HG02938 (cell line): ENCODE data around the gene NBPF1.
"Not testable (repeated sequence)": the region's sequence is repeated elsewhere in the genome, so short reads cannot be mapped to it uniquely, and the experiment has no call there.

Experiments
- ATAC-seq: cut with Tn5 transposase; IDR thresholded peaks from one replicate; pipeline ENCODE4 v1.9.1; 2021; ENCODE audit warnings: mild to moderate bottlenecking, moderate library complexity; ENCODE audit not compliant: unreplicated experiment

NBPF1 gene

GRCh38 chr1:16518913-16519254 is 94.5 kb downstream of the NBPF1 start:
- not testable (repeated sequence) for ATAC-seq

DNA sequence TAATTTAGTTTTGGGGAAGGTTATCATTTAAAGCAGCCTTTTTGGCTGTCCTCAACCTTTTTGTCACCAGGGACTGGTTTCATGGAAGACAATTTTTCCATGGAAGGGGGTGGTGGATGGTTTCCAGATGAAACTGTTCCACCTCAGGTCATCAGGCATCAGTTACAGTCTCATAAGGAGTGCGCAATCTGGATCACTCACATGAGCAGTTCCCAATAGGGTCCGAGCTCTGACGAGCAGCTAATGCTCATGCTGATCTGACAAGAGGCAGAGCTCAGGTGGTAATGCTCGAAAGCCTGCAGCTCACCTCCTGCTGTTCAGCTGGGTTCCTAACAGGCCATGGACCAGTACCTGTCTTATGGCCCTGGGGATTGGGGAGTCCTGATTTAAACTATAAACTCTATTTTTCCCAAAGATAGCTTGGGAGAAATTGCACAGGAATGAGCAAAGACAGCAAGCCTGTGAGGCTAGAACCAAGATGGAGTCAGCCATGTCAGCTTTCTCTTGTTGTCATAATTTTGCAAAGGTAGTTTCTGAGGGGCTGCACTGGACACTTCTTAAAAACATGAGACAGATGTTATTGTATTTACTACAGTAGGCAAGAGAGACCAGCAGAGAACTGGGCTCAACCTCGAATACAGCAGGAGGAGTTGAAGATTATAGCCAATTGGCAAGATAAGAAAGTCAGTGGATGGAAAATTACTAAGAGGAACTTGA is 96.5 kb downstream of the NBPF1 start:
- ATAC-seq, result not testable (repeated sequence)

- not testable (repeated sequence) for ATAC-seq
Measured at GRCh38 chr1:16514107-16515055, 99.0 kb downstream of the NBPF1 start, which contains the start of gene RNU1-1. TSS of gene RNU1-1 (minus strand) at chr1:16514285.

GRCh38 chr1:16513412-16514106 is 99.8 kb downstream of the NBPF1 start:
- ATAC-seq, result peak; percentile 99

DNA sequence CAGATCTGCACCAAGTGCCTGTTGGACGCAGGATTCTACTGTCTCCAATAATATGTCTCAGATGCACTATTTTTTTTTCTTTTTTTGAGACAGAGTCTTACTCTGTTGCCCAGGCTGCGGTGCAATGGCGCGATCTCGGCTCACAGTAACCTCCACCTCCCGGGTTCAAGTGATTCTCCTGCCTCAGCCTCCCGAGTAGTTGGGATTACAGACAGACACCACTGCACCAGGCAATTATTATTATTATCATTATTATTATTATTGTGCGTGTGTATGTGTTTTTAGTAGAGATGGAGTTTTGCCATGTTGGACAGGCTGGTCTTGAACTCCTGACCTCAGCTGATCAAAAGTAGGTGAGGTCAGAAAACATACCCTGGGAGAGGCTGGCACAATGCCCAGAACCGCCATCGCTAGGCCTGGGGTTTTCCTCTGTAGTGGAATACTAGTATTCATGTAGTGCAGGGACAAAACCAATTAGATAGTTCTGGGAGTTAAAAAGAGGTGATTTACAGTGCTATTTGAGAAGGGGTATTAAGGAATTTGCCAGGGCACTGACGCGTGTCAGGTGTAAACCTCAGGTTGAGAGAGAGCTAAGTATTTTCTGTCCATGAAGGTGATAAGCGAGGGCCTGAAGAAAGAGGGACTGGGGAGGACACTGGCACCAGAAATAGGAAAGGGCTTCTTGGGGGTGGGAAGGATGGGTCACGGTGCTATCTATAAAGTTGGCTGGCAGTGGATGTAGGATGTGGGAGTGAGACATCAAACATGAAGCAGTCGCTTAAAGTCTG is 100.5 kb downstream of the NBPF1 start:
- not testable (repeated sequence) for ATAC-seq
